HEK293 (cell line): ENCODE results near the gene ZNF536.

Experiments used
- CTCF ChIA-PET: fragments of 350-600 bp; formaldehyde crosslinking; extraction: SDS; loops from one replicate; lab custom pipeline; 2021; ENCODE audit warnings: antibody characterized with exemption; lab: Yijun Ruan, JAX
- POLR2A ChIA-PET: fragments of 300-600 bp; formaldehyde crosslinking; extraction: SDS; loops from one replicate; lab custom pipeline; 2020; ENCODE audit warnings: antibody characterized with exemption, inconsistent platforms; lab: Yijun Ruan, JAX
- H3K27ac ChIP-seq: fragments of 200-500 bp; sonication (Bioruptor generic); 2 replicates; pipeline ENCODE4 v1.5.1; 2014; ENCODE audit warnings: low read depth, low read length, control low read depth, inconsistent platforms; ENCODE audit errors: extremely low read depth
- H3K36me3 ChIP-seq, 2 experiments: fragments of 200-500 bp in 1 of 2; sonication (Bioruptor generic) in 1 of 2; 1 replicate in 1 of 2; 2 replicates in 1 of 2; pipeline ENCODE4 v1.5.1; 2014 to 2017; ENCODE audit warnings: inconsistent platforms in 2 of 2, low read length in 2 of 2; ENCODE audit not compliant: control insufficient read depth in 2 of 2, insufficient read depth in 1 of 2
- H3K4me1 ChIP-seq: fragments of 200-500 bp; sonication (Bioruptor generic); 2 replicates; pipeline ENCODE4 v1.5.1; 2014; ENCODE audit warnings: mild to moderate bottlenecking, low read length, inconsistent platforms; ENCODE audit not compliant: control insufficient read depth, insufficient read depth
- H3K4me3 ChIP-seq: 2 replicates; pipeline ENCODE4 v1.5.1; 2011; ENCODE audit warnings: low read depth, mild to moderate bottlenecking, control low read depth, low read length, moderate library complexity
- H3K9me3 ChIP-seq: fragments of 200-500 bp; sonication (Bioruptor generic); 2 replicates; pipeline ENCODE4 v1.5.1; 2014; ENCODE audit warnings: low read depth, low read length, inconsistent platforms; ENCODE audit not compliant: control insufficient read depth, insufficient read depth
- IKZF3 ChIP-seq: fragments of 450-650 bp; IDR thresholded peaks from 2 replicates; pipeline ENCODE4 v1.5.0; 2018; ENCODE audit warnings: missing biosample characterization, mild to moderate bottlenecking, missing genetic modification characterization, moderate library complexity
- PRDM2 ChIP-seq: fragments of 450-650 bp; formaldehyde crosslinking; IDR thresholded peaks from 2 replicates; pipeline ENCODE4 v1.5.1; 2016; ENCODE audit warnings: missing biosample characterization, missing genetic modification characterization, borderline replicate concordance
- SCRT2 ChIP-seq: fragments of 450-650 bp; formaldehyde crosslinking; IDR thresholded peaks from 2 replicates; pipeline ENCODE4 v1.5.1; 2016; ENCODE audit warnings: missing biosample characterization, missing genetic modification characterization
- SP7 ChIP-seq: fragments of 450-650 bp; formaldehyde crosslinking; IDR thresholded peaks from 2 replicates; pipeline ENCODE4 v1.5.1; 2016; ENCODE audit warnings: missing biosample characterization, missing genetic modification characterization
- YY1 ChIP-seq: fragments of 450-650 bp; formaldehyde crosslinking; IDR thresholded peaks from 2 replicates; pipeline ENCODE4 v1.5.1; 2018; ENCODE audit warnings: missing biosample characterization, missing genetic modification characterization
- ZBTB7A ChIP-seq: fragments of 450-650 bp; formaldehyde crosslinking; IDR thresholded peaks from 2 replicates; pipeline ENCODE4 v1.5.1; 2016; ENCODE audit warnings: low read depth, missing biosample characterization, missing genetic modification characterization
- ZIC2 ChIP-seq: fragments of 450-650 bp; formaldehyde crosslinking; IDR thresholded peaks from 2 replicates; pipeline ENCODE4 v1.5.1; 2016; ENCODE audit warnings: missing biosample characterization, missing genetic modification characterization
- ZNF140 ChIP-seq: fragments of 450-650 bp; formaldehyde crosslinking; IDR thresholded peaks from 2 replicates; pipeline ENCODE4 v1.5.1; 2016; ENCODE audit warnings: missing biosample characterization, missing genetic modification characterization
- ZNF26 ChIP-seq: fragments of 450-650 bp; formaldehyde crosslinking; IDR thresholded peaks from 2 replicates; pipeline ENCODE4 v1.5.1; 2016; ENCODE audit warnings: missing biosample characterization, missing genetic modification characterization
- ZNF341 ChIP-seq: fragments of 450-650 bp; formaldehyde crosslinking; IDR thresholded peaks from 2 replicates; pipeline ENCODE4; 2016; ENCODE audit warnings: low read depth, missing biosample characterization, missing genetic modification characterization
- ZNF426 ChIP-seq: fragments of 450-650 bp; formaldehyde crosslinking; IDR thresholded peaks from 2 replicates; pipeline ENCODE4 v1.5.1; 2017; ENCODE audit warnings: missing biosample characterization, missing genetic modification characterization, mild to moderate bottlenecking, inconsistent platforms, moderate library complexity
- ZNF473 ChIP-seq: fragments of 450-650 bp; formaldehyde crosslinking; IDR thresholded peaks from 2 replicates; pipeline ENCODE4 v1.5.1; 2017; ENCODE audit warnings: missing biosample characterization, missing genetic modification characterization
- ZNF585B ChIP-seq: fragments of 450-650 bp; formaldehyde crosslinking; IDR thresholded peaks from 2 replicates; pipeline ENCODE4 v1.5.1; 2016; ENCODE audit warnings: missing biosample characterization, missing genetic modification characterization
- ZNF624 ChIP-seq: fragments of 450-650 bp; formaldehyde crosslinking; IDR thresholded peaks from 2 replicates; pipeline ENCODE4 v1.5.1; 2017; ENCODE audit warnings: missing biosample characterization, missing genetic modification characterization
- ZNF658 ChIP-seq: fragments of 450-650 bp; formaldehyde crosslinking; IDR thresholded peaks from 2 replicates; pipeline ENCODE4; 2016; ENCODE audit warnings: missing biosample characterization, missing genetic modification characterization
- ZNF843 ChIP-seq: fragments of 450-650 bp; formaldehyde crosslinking; IDR thresholded peaks from 2 replicates; pipeline ENCODE4 v1.5.1; 2016; ENCODE audit warnings: missing biosample characterization, missing genetic modification characterization
- ZSCAN5A ChIP-seq: fragments of 450-650 bp; formaldehyde crosslinking; IDR thresholded peaks from 2 replicates; pipeline ENCODE4 v1.5.1; 2016; ENCODE audit warnings: missing biosample characterization, missing genetic modification characterization
- ZXDB ChIP-seq: fragments of 450-650 bp; formaldehyde crosslinking; IDR thresholded peaks from 2 replicates; pipeline ENCODE4 v1.5.1; 2016; ENCODE audit warnings: missing biosample characterization, missing genetic modification characterization

The ZNF536 gene

GRCh38 chr19:30556230-30556711 lies 184.1 kb downstream of the ZNF536 start:
- POLR2A ChIA-PET = no interaction called here
- Histone ChIP-seq H3K4me1 (peaks cover 8% of the 10 kb centered on the region), H3K36me3 (no peaks in the 10 kb centered on the region), H3K4me3 (no peak overlapping the region), H3K27ac (no peak overlapping the region), H3K9me3 (no peaks in the 10 kb centered on the region)
- CTCF ChIA-PET = interaction anchor here (0.6 to 2.0 kb wide), 4 partner anchors 9 to 346 kb away, joined by 3 to 5 read pairs (median 4); no protein-coding TSS in a partner anchor
- TF ChIP-seq ZNF140 (no peak), SCRT2 (peak; percentile 27; the same call in 1 of the 2 replicates), ZNF26 (tag by site-specific recombination) (no peak), ZNF843 (no peak), ZNF426 (tag by site-specific recombination) (no peak), ZIC2 (tag by site-specific recombination) (peak; percentile 55; the same call in 1 of the 2 replicates), ZNF473 (tag by site-specific recombination) (no peak), IKZF3 (tag by site-specific recombination) (no peak), ZBTB7A (tag by site-specific recombination) (no peak), SP7 (tag by site-specific recombination) (no peak), ZNF624 (tag by site-specific recombination) (no peak), ZSCAN5A (tag by site-specific recombination) (no peak)

- no peak for TF ChIP-seq PRDM2
- peak; percentile 58; the same call in 1 of the 2 replicates for TF ChIP-seq SCRT2
- TF ChIP-seq ZNF585B (tag by site-specific recombination) = no peak
- no peak for TF ChIP-seq ZNF658 (tag by site-specific recombination)
- no peak for TF ChIP-seq ZXDB (tag by site-specific recombination)
- TF ChIP-seq ZNF341 = no peak
- no peak for TF ChIP-seq YY1 (tag by site-specific recombination)
- H3K27ac ChIP-seq = no peak overlapping the region
- H3K9me3 ChIP-seq = no peaks in the 10 kb centered on the region
- no peak overlapping the region for H3K4me3 ChIP-seq
- ChIA-PET POLR2A (no interaction called here), CTCF (interaction anchor here (0.6 to 2.0 kb wide), 4 partner anchors 9 to 1293 kb away, joined by 3 to 5 read pairs (median 3); no protein-coding TSS in a partner anchor)
- H3K36me3 ChIP-seq = no peaks in the 10 kb centered on the region
- peaks cover 8% of the 10 kb centered on the region for H3K4me1 ChIP-seq
Measured at GRCh38 chr19:30557212-30557611, 185.0 kb downstream of the ZNF536 start.
